HCT116 (cell line): ENCODE data around the gene PLCD4. TPM values are rescaled to one million over a fixed set of nuclear protein-coding genes. Genes with fewer than 3 reads are reported as not detected.

Experiments used
- ATAC-seq: fragments of 200-7000 bp; cut with Tn5 transposase; 2 replicates; pipeline ENCODE4 v1.9.1; 2020; ENCODE audit warnings: mild to moderate bottlenecking, moderate library complexity
- BruUV-seq: library from RNA; stranded (reverse); fragments of 400-500 nt; replicated peaks from 2 replicates; lab custom pipeline; 2021; lab: Mats Ljungman, UMichigan
- CTCF ChIA-PET: fragments of 300-600 bp; sonication (Branson Sonifier 250); formaldehyde crosslinking; loops from one replicate; lab custom pipeline; 2021; ENCODE audit warnings: antibody characterized with exemption; lab: Charles Lee
- POLR2A ChIA-PET: fragments of 300-600, 350-600 bp; sonication (Branson Sonifier 250); formaldehyde crosslinking; loops from one replicate; lab custom pipeline; 2021; ENCODE audit warnings: antibody characterized with exemption; lab: Charles Lee
- RAD21 ChIA-PET, 2 experiments: fragments of 300-600 bp; sonication (Branson Sonifier 250); formaldehyde crosslinking; loops; one replicate each; lab custom pipeline; 2023; ENCODE audit warnings: low total read pairs in 2 of 2; ENCODE audit not compliant: uncharacterized antibody in 2 of 2, unreplicated experiment in 2 of 2, low non-redundant PET in 1 of 2; lab: Charles Lee
- DNase-seq: peaks from one replicate; pipeline ENCODE4 v3.0.0-alpha.2; 2010; ENCODE audit warnings: low read depth, low spot score
- H2AFZ ChIP-seq: fragments of 200-600 bp; shearing (Covaris generic), sonication (generic); 2 replicates; pipeline ENCODE4 v1.6.1; 2017; ENCODE audit warnings: low read depth, mixed run types, mixed read lengths, antibody characterized with exemption, low read length; ENCODE audit not compliant: poor library complexity, severe bottlenecking
- H3K27ac ChIP-seq: 2 replicates; pipeline ENCODE4 v1.5.1; 2012; ENCODE audit warnings: low read depth, low read length
- H3K27me3 ChIP-seq: fragments of 200-600 bp; sonication (generic); 2 replicates; pipeline ENCODE4 v1.6.1; 2016; ENCODE audit warnings: mixed run types, low read length, mixed read lengths; ENCODE audit not compliant: insufficient read depth
- H3K36me3 ChIP-seq, 2 experiments: fragments of 200-500 bp in 1 of 2; fragments of 200-600 bp in 1 of 2; sonication (Bioruptor generic) in 1 of 2; sonication (generic) in 1 of 2; 2 replicates each; pipeline versions ENCODE4 v1.5.1 to v1.6.1; 2014 to 2016; ENCODE audit warnings: low read length in 2 of 2, inconsistent platforms in 1 of 2, mixed read lengths in 1 of 2, mixed run types in 1 of 2; ENCODE audit not compliant: insufficient read depth in 2 of 2, control insufficient read depth in 1 of 2
- H3K4me1 ChIP-seq, 2 experiments: fragments of 200-600 bp in 1 of 2; sonication (generic) in 1 of 2; 2 replicates each; pipeline versions ENCODE4 v1.5.1 to v1.6.1; 2012 to 2017; ENCODE audit warnings: low read length in 2 of 2, inconsistent platforms in 1 of 2, mild to moderate bottlenecking in 1 of 2, mixed read lengths in 1 of 2, mixed run types in 1 of 2, moderate library complexity in 1 of 2; ENCODE audit not compliant: insufficient read depth in 2 of 2, control insufficient read depth in 1 of 2
- H3K4me2 ChIP-seq: fragments of 200-600 bp; sonication (generic); 2 replicates; pipeline ENCODE4 v1.6.1; 2017; ENCODE audit warnings: mixed run types, low read length, mixed read lengths
- H3K4me3 ChIP-seq, 2 experiments: fragments of 200-600 bp in 1 of 2; sonication (generic) in 1 of 2; replicated peaks in 1 of 2; 2 replicates each; pipeline ENCODE4 v1.5.1; 2011 to 2016; ENCODE audit warnings: low read length in 2 of 2, control low read depth in 1 of 2, low read depth in 1 of 2, mild to moderate bottlenecking in 1 of 2, mixed read lengths in 1 of 2, mixed run types in 1 of 2
- H3K79me2 ChIP-seq: fragments of 200-600 bp; sonication (generic); 2 replicates; pipeline ENCODE4 v1.6.1; 2017; ENCODE audit warnings: mild to moderate bottlenecking, mixed run types, low read length, moderate library complexity, mixed read lengths; ENCODE audit not compliant: insufficient read depth
- H3K9ac ChIP-seq: fragments of 200-600 bp; sonication (generic); 2 replicates; pipeline ENCODE4 v1.6.1; 2016; ENCODE audit warnings: low read length, mixed read lengths
- H3K9me2 ChIP-seq: fragments of 200-600 bp; sonication (generic), shearing (Covaris generic); 2 replicates; pipeline ENCODE4 v1.6.1; 2017; ENCODE audit warnings: mixed run types, mild to moderate bottlenecking, moderate library complexity; ENCODE audit not compliant: insufficient read depth
- H3K9me3 ChIP-seq, 2 experiments: fragments of 200-500 bp in 1 of 2; fragments of 200-600 bp in 1 of 2; sonication (Bioruptor generic) in 1 of 2; sonication (generic) in 1 of 2; 2 replicates each; pipeline ENCODE4 v1.6.1; 2014 to 2017; ENCODE audit warnings: low read length in 2 of 2, mixed read lengths in 2 of 2, inconsistent platforms in 1 of 2, low read depth in 1 of 2, mild to moderate bottlenecking in 1 of 2, mixed run types in 1 of 2, moderate library complexity in 1 of 2; ENCODE audit not compliant: control insufficient read depth in 1 of 2, insufficient read depth in 1 of 2
- H4K20me1 ChIP-seq: fragments of 200-600 bp; sonication (generic), shearing (Covaris generic); 2 replicates; pipeline ENCODE4 v1.6.1; 2017; ENCODE audit warnings: mixed run types, mild to moderate bottlenecking, moderate library complexity; ENCODE audit not compliant: insufficient read depth
- CTCF ChIP-seq, 3 experiments: fragments of 200-600 bp in 1 of 3; sonication (generic) in 1 of 3; IDR thresholded peaks in 2 of 3; conservative IDR thresholded peaks in 1 of 3; 2 replicates each; pipeline ENCODE4 v1.5.1; 2012 to 2017; ENCODE audit warnings: low read depth in 2 of 3, low read length in 2 of 3, antibody characterized with exemption in 1 of 3, borderline replicate concordance in 1 of 3, control low read depth in 1 of 3, mild to moderate bottlenecking in 1 of 3, mixed read lengths in 1 of 3, mixed run types in 1 of 3, moderate library complexity in 1 of 3; ENCODE audit not compliant: insufficient read depth in 1 of 3
- ELF1 ChIP-seq: IDR thresholded peaks from 2 replicates; pipeline ENCODE4 v1.6.1; 2012; ENCODE audit warnings: low read depth, borderline replicate concordance
- EZH2 ChIP-seq: fragments of 200-600 bp; sonication (generic); IDR thresholded peaks from 2 replicates; pipeline ENCODE4 v1.6.1; 2017; ENCODE audit warnings: antibody characterized with exemption, mixed run types
- MAX ChIP-seq: IDR thresholded peaks from 2 replicates; pipeline ENCODE4 v1.6.1; 2012
- RAD21 ChIP-seq: IDR thresholded peaks from 2 replicates; pipeline ENCODE4 v1.6.1; 2012; ENCODE audit warnings: low read depth, mild to moderate bottlenecking
- intact Hi-C: fragments of 100-400 bp; cut with micrococcal nuclease; formaldehyde crosslinking; loops from 2 replicates; pipeline ENCODE4 v1.10.0; 2022
- total RNA-seq: library from RNA; stranded (reverse); gene quantifications from one replicate; pipeline ENCODE4 v1.2.1, GENCODE V29; 2021; ENCODE audit not compliant: unreplicated experiment

Gene PLCD4
- total RNA-seq, 1 experiment from 2014 or later, result 0.64 TPM

GRCh38 chr2:218648088-218648786 is 40.5 kb downstream of the PLCD4 start:
- Histone ChIP-seq H3K9ac (no peak overlapping the region), H3K4me1 (no peaks in the 10 kb centered on the region), H3K4me3 (no peak overlapping the region), H3K27ac (no peak overlapping the region), H3K9me3 (no peaks in the 10 kb centered on the region), H4K20me1 (no peaks in the 10 kb centered on the region; the same call in 1 of the 2 replicates), H3K4me2 (no peak overlapping the region), H2AFZ (no peak overlapping the region), H3K79me2 (peaks cover 28% of the 10 kb centered on the region; the same call in 1 of the 2 replicates), H3K27me3 (no peaks in the 10 kb centered on the region), H3K36me3 (peaks cover 51 to 63% of the 10 kb centered on the region in 2 experiments), H3K9me2 (no peaks in the 10 kb centered on the region)
- ATAC-seq (peak; percentile 89), DNase-seq (peak; percentile 32)
- TF ChIP-seq RAD21 (peak; percentile 87), ELF1 (no peak), EZH2 (no peak), MAX (no peak; the same call in 1 of the 2 replicates), CTCF (IDR thresholded peaks at IDR 0.05 in 2 of 3, conservative IDR thresholded peaks at IDR 0.05 in 1 of 3; ENCODE audit: borderline replicate concordance in 1 of 3, insufficient read depth in 1 of 3, low read depth in 2 of 3, low read length in 2 of 3) (peak; percentile 82 to 89 (median 89))
- RAD21 ChIA-PET, result no interaction called here
- POLR2A ChIA-PET, result no interaction called here
- no TSS peak for BruUV-seq
- CTCF ChIA-PET, result interaction anchor here (1.3 to 3.5 kb wide), 4 partner anchors 10 to 378 kb away, joined by 3 to 18 read pairs (median 4); partner anchors contain the start of genes AAMP, BCS1L, PNKD and ZNF142
- intact Hi-C loops, result loop anchor here (1.0 kb wide), 3 partner anchors 242 to 376 kb away; partner anchors contain the start of gene TMBIM1
